ENCODE measurements around the gene IL3RA. TPM values are rescaled to one million over a fixed set of nuclear protein-coding genes. Genes with fewer than 3 reads are reported as not detected.

IL3RA gene
- total RNA-seq, 1 donor from 2014 or later = not detected

DNA sequence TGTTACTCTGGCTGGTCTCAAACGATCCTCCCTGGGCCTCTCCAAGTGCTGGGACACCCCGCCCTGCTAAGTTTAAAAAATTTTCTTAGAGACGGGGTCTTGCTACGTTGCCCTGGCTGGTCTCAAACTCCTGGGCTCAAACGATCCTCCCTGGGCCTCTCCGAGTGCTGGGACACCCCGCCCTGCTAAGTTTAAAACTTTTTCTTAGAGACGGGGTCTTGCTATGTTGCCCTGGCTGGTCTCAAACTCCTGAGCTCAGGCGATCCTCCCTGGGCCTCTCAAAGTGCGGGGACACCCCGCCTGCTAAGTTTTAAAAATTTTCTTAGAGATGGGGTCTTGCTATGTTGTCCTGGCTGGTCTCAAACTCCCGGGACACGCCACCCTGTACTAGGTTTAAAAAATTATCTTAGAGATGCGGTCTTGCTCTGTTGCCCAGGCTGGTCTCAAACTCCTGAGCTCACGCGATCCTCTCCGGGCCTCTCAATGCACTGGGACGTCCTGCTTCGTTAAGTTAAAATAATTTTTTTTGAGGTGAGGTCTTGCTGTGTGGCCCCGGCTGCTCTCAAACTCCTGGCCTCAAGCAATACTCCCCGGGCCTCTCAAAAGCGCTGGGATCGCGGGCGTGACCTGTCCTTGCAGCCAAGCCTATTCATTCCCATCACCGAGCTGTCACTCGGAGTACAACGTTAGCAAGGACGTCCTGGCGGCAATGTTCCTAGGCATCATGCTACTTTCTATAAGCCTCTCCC, 54.2 kb downstream of the IL3RA start:
- Mint-ChIP-seq H3K27me3 (no peaks in the 10 kb centered on the region), H3K36me3 (ENCODE audit: insufficient read depth) (peaks cover 24% of the 10 kb centered on the region), H3K9me3 (ENCODE audit: low read depth) (no peaks in the 10 kb centered on the region), H3K27ac (peak overlapping the region; percentile 97), H3K4me3 (ENCODE audit: low read depth) (peak overlapping the region; percentile 94), H3K4me1 (ENCODE audit: low read depth) (peaks cover 22% of the 10 kb centered on the region)
- TF ChIP-seq, protein P1, sequence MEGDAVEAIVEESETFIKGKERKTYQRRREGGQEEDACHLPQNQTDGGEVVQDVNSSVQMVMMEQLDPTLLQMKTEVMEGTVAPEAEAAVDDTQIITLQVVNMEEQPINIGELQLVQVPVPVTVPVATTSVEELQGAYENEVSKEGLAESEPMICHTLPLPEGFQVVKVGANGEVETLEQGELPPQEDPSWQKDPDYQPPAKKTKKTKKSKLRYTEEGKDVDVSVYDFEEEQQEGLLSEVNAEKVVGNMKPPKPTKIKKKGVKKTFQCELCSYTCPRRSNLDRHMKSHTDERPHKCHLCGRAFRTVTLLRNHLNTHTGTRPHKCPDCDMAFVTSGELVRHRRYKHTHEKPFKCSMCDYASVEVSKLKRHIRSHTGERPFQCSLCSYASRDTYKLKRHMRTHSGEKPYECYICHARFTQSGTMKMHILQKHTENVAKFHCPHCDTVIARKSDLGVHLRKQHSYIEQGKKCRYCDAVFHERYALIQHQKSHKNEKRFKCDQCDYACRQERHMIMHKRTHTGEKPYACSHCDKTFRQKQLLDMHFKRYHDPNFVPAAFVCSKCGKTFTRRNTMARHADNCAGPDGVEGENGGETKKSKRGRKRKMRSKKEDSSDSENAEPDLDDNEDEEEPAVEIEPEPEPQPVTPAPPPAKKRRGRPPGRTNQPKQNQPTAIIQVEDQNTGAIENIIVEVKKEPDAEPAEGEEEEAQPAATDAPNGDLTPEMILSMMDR (IDR thresholded peaks at IDR 0.05; ENCODE audit: unreplicated experiment) = no peak
- DNase-seq (ENCODE audit: low spot score, unreplicated experiment) = no peak

DNA sequence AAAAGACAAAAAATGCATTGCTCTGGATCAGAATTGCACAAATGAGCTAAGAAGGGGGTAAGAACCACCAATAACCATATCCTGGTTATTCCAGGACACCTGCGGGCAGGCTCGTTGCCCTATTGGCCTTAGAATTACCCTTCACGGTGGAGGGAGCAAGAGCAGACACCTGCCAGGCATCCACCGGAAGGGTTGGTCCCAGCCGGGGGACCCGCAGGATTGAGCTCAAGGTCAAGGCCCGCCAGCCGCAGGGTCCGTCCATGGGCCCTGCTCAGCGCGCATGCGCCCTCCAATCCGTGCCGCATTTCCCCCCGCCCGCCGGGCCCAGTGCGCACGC, 54.8 kb downstream of the IL3RA start:
- no peaks in the 10 kb centered on the region for H3K9me3 Mint-ChIP-seq (ENCODE audit: low read depth)
- H3K4me3 Mint-ChIP-seq (ENCODE audit: low read depth) = peak overlapping the region; percentile 94
- H3K27me3 Mint-ChIP-seq = no peaks in the 10 kb centered on the region
- DNase-seq (ENCODE audit: low spot score, unreplicated experiment) = peak; percentile 96
- peak overlapping the region; percentile 97 for H3K27ac Mint-ChIP-seq
- peaks cover 27% of the 10 kb centered on the region for H3K36me3 Mint-ChIP-seq (ENCODE audit: insufficient read depth)
- TF ChIP-seq, protein P1 (IDR thresholded peaks at IDR 0.05; ENCODE audit: unreplicated experiment) = no peak
- peaks cover 24% of the 10 kb centered on the region for H3K4me1 Mint-ChIP-seq (ENCODE audit: low read depth)

DNA sequence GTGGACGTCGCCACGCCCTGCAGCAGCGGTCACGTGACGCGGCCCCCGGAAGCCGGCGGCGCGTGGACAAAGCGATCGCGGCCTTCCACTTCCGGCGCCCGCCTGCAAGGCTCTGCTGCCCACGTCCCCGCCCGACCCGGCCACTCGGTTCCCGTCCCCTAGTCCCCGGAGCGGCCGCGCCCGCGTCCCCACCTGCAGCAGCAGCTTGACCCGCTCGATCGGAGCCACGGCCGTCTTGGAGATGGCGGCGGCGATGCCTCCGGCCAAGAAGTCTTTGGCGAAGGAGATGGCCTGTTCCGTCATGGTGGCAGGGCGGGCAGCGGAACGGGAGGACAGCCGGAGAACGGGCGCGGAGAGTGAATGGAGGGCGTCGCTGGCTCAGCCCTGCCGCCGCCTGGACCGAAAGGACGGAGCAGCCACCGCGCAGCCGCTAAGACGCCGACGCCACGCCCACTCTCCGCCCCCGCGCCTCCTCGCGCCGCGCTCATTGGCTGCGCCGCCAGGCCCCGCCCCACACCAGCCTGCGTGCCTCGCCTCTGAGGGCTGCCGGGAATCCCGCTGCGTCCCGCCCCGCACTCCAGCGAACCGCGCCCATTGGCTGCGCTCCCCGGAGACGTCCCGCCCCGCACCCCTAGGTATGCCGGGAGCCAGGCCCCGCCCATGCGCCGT, 55.3 kb downstream of the IL3RA start, which contains the start of gene SLC25A6:
TSS of gene SLC25A6 (minus strand) at position 407 of the 669 bp plus-strand sequence. CDS start at position 303, 104 bp downstream.
- H3K36me3 Mint-ChIP-seq (ENCODE audit: insufficient read depth) = peaks cover 24% of the 10 kb centered on the region
- H3K27me3 Mint-ChIP-seq = no peaks in the 10 kb centered on the region
- peaks cover 24% of the 10 kb centered on the region for H3K4me1 Mint-ChIP-seq (ENCODE audit: low read depth)
- TF ChIP-seq, protein P1 (IDR thresholded peaks at IDR 0.05; ENCODE audit: unreplicated experiment) = peak; percentile 28
- peak within 1 kb of the TSS; percentile 97 for H3K27ac Mint-ChIP-seq
- H3K4me3 Mint-ChIP-seq (ENCODE audit: low read depth) = peak within 1 kb of the TSS; percentile 94
- peak; percentile 99 for DNase-seq (ENCODE audit: low spot score, unreplicated experiment)
- no peaks in the 10 kb centered on the region for H3K9me3 Mint-ChIP-seq (ENCODE audit: low read depth)

DNA sequence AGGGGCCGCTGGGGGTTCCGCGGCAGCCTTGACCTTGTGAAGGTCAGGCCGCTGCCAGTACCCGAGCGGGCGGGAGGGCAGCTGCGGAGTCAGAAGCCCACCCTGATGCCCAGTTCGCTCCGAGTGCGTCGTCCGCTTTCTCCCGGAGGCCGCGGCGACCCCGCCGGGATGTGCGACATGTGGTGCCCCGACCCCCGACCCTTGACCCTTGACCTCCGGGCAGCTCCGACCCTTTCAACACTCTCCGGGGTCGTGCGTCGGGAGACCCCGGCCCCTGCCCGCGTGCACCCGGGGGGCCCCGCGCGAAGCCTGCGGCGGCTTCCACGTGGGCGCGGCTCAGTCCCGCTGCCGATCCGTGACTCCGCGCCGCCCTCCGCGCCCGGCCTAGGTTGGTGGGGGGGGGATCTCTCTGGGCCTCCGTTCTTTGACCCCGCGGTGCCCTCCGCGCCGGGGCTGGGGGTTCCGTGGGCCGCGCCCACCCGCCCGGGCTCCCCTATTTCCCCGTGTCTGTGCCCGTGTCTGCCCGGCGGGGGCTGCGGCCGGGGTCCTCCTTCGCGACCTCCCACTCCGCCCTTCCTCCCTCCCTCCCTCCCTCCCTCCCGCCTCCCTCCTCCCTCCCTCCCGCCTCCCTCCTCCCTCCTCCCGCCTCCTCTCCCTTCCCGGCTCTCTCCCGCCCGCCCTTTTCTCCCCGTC, 55.9 kb downstream of the IL3RA start:
- Mint-ChIP-seq H3K36me3 (ENCODE audit: insufficient read depth) (peaks cover 25% of the 10 kb centered on the region), H3K4me3 (ENCODE audit: low read depth) (peak overlapping the region; percentile 94), H3K27ac (peak overlapping the region; percentile 94), H3K9me3 (ENCODE audit: low read depth) (no peaks in the 10 kb centered on the region), H3K27me3 (no peaks in the 10 kb centered on the region), H3K4me1 (ENCODE audit: low read depth) (peaks cover 24% of the 10 kb centered on the region)
- peak; percentile 50 for DNase-seq (ENCODE audit: low spot score, unreplicated experiment)
- TF ChIP-seq, protein P1 (IDR thresholded peaks at IDR 0.05; ENCODE audit: unreplicated experiment) = no peak

All from progenitor cell of endocrine pancreas (in vitro differentiated cells).